GM12873 (cell line): ENCODE results near the gene RRAGD.

ENCODE experiments used
- TF ChIP-seq, protein P1 (sequence below): IDR thresholded peaks from 2 replicates; pipeline ENCODE4 v1.5.1; 2012; ENCODE audit warnings: low read depth, mild to moderate bottlenecking, moderate library complexity, low read length, control low read depth; ENCODE audit not compliant: insufficient read depth; ENCODE audit errors: missing control alignments

The RRAGD gene

DNA sequence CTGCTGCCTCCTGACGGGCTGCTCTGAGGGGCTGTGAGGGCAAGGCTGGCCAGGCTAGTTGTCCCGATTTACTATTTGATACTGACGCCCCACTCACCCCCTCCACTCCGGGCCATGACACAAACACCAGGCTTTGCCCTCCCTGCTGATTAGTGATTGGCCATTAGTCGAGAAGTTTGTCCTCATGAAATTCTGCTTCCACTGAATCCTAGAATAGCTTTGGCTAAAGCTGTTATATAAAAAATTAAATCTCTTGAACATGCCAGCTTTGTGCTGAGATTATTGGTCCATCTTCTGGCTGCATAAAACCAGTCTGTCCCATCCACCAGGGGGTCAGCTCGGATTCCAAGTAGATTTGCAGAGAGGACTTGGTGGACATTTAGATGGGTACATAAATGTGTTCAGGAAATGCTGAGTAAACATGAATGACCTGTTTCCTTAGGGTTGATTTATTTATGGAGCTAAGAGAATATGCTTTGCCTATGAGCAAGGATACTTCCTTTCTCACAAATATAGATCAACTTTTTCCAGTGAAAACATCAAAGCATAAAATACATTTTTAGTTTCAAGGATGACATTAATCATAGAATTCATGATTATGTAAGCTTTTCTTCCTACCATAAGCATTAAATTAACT, 96.7 kb downstream of the RRAGD start, which contains the start of gene GABRR2:
Gene GABRR2 (minus strand): TSS at position 51 of the 637 bp plus-strand sequence. CDS start 134 bp downstream, outside the sequence.
- TF ChIP-seq, protein P1, sequence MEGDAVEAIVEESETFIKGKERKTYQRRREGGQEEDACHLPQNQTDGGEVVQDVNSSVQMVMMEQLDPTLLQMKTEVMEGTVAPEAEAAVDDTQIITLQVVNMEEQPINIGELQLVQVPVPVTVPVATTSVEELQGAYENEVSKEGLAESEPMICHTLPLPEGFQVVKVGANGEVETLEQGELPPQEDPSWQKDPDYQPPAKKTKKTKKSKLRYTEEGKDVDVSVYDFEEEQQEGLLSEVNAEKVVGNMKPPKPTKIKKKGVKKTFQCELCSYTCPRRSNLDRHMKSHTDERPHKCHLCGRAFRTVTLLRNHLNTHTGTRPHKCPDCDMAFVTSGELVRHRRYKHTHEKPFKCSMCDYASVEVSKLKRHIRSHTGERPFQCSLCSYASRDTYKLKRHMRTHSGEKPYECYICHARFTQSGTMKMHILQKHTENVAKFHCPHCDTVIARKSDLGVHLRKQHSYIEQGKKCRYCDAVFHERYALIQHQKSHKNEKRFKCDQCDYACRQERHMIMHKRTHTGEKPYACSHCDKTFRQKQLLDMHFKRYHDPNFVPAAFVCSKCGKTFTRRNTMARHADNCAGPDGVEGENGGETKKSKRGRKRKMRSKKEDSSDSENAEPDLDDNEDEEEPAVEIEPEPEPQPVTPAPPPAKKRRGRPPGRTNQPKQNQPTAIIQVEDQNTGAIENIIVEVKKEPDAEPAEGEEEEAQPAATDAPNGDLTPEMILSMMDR = no peak

DNA sequence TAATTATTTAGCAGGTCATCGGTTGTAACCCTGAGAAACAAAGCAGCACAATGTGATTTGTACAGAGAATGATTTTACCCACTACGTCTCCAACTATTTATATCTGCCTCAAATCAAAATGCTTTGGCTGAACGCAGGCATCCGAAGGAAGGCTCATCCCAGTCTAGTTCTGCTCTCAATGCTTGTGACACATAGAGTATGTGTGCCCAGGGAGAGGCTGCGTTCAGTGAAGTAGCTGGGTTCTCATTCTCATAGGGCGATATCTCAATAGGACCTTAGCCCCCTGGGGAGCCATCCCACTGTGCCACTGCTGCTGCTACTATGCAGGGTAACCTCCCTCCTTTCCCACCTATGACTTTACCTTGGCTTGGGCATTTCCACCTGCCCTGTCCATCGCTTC, 97.4 kb downstream of the RRAGD start:
- TF ChIP-seq, protein P1 = no peak
